HG02970 (cell line): Measurements from ENCODE around the gene ADGRL3.
"Not testable (repeated sequence)": the region's sequence is repeated elsewhere in the genome, so short reads cannot be mapped to it uniquely, and the experiment has no call there.

ENCODE experiments used
- ATAC-seq: cut with Tn5 transposase; IDR thresholded peaks from one replicate; pipeline ENCODE4 v1.9.1; 2021; ENCODE audit warnings: mild to moderate bottlenecking, moderate library complexity, moderate number of reproducible peaks; ENCODE audit not compliant: unreplicated experiment, low FRiP score

ADGRL3 gene

DNA sequence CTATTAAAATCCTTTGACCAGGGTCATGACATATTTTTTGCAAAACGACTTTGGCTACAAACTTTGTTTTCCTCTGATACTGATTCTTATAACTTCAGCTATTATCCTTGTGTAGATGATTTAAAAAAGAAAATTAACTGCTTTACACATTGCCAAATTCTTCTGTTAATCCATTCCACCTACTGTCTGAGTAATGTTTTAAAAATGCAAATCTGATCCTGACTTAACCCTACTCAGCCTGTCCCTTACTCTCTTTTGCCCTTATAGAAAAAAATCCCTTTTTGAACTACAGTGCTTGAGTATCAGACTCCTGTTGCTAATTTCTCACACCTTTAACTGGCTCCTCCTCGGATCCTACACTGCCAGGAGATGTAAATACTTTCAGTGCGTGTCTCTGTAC is 723.1 kb downstream of the ADGRL3 start:
- no peak for ATAC-seq

DNA sequence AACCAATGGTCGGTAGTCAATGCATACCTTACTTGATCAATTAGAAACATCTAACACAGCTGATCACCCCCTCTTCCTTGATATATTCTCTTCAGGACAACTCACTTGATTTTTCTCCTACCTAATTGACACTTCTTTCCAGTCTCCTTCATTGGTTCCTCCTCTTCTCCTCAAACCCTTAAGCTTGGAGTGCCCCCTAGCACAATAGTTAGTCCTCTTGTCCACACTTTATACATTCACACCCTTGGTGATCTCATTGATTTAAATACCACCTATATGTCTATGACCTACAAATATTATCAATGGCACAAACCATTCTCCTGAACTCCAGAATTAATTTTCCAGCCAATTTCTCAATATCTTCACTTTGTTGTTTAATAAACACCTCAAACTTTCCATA is 724.0 kb downstream of the ADGRL3 start:
- ATAC-seq, result no peak

DNA sequence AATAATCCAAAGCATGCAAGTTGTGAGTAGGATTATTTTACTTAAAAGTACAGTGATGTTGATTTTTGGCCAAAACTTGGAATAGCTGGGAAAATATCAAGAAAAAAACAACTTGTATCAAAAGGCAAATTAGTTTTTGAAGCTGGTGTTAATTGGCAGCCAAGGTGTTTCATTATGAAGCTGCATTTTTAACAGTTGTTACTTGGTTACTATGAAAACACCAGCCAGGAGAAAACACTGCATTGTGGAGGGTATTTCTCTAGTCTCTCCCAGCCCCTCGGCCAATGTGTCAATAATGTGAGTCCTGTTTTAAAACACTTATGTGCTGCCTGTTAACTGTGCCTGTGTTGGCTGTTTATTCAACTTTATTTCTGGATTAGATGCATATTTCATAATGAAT is 733.4 kb downstream of the ADGRL3 start:
- no peak for ATAC-seq

DNA sequence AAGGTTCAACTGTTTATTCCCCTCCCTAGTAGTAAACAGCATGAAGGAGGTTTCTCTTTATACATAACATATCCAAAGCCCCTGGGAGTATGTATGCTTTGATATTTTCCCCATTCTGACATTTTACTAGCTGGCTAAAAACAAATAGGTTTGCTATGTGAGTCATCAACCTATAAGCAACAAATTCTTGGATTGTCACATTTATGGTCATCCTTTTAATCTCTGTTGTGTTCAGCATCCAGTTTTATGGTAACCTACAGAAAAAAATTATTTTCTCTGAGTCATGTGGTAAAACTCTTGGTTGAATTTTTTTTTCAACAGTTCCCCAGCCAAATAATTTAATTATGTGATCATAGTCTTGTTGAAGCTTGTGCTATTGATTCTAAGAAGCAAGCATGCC is 734.1 kb downstream of the ADGRL3 start:
- no peak for ATAC-seq

DNA sequence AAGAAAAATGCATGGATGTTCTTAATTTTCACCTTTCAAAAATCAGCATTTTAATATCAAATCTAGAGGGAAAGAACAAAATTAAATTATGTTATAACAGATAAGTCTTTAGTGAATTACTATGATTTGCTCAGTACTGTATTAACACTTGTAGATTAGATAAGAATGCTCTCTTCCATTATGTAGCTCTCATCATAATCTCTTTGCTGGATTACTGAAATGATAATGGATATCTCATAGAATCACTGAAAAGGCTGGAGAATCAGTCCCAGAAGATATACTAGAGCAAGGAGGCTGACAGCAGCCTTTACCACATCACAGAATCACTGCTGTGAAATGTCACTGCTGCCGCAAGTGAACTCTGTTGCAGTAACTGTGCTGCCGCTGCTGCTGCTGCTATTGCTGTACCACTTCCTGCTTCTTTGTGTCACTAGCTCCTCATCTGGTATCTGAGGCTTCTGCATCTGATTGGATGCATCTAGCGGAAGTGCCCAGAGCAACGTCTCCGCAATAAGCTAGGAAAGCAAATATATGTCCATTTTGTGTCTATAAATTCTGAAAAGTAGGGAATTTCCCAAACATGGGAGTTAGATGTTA is 738.2 kb downstream of the ADGRL3 start:
- no peak for ATAC-seq

DNA sequence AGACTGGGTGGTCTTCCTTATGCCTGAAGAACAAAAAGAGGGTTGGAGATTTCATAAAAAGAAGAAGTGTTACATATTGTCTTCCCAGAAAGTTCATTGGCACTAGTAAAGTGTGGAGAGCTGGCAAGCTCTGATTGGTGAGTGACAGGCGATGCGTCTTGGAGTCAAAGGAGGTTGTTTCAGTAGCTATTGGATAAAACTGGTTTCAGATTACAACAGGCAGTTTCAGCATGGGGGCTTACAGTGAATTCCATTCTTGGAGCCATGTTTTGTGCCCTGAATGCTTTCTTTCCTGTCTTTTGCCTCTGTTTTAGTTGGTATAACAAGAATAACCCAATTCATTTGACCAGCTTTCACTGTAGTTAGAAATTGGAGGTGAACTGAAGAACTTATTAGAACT is 750.5 kb downstream of the ADGRL3 start:
- no peak for ATAC-seq

DNA sequence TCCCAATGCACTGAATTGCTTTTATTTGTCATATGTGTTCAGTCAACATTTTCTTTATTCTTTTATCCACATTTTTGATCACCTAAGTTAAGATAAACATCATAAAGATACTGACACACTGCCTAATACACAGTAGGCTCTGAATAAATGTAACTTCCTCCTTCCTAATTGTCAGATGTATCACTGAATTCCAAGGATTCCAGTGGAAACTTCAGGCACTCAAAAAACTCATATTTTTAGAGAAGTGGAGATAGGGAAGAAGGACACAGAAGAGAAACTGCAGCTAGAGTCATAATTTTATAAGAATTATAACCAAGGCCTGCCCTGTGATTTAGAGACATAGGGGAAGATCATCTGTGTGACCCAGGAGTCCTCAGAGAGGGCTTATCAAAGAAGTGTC is 753.3 kb downstream of the ADGRL3 start:
- no peak for ATAC-seq

DNA sequence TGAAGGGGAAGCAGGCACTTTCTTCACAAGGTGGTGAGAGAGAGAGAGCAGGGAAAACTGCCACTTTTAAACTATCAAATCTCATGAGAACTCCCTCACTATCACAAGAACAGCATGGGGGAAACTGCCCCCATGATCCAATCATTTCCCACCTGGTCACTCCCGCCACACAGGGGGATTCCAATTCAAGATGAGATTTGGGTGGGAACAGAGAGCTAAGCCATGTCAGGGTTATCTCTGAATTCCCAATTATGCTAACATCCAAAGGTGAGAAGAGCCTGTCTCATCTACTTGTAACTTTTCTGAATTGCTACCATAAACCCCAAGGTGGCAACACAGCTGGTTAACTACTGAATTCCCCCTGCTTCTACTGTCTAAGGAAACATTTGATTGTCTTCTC is 758.5 kb downstream of the ADGRL3 start:
- no peak for ATAC-seq

DNA sequence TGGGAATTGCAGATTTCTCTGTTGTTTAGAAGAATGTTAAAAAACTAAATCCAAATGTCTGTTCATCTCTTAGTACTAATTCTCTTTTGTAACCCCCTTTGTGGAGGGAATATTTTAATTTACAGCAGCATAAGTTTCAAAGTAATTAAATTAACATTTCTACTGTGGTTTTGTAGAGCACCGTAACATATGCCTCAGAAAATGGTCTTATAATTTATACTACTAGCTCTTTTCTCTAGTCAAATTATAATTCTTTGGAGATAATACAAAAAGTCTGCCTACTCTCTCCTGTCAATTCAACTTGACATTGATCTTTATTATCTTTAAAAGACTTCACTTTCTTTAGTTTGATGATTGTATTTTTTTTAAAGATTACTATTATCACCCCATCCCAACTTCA is 759.0 kb downstream of the ADGRL3 start:
- no peak for ATAC-seq

DNA sequence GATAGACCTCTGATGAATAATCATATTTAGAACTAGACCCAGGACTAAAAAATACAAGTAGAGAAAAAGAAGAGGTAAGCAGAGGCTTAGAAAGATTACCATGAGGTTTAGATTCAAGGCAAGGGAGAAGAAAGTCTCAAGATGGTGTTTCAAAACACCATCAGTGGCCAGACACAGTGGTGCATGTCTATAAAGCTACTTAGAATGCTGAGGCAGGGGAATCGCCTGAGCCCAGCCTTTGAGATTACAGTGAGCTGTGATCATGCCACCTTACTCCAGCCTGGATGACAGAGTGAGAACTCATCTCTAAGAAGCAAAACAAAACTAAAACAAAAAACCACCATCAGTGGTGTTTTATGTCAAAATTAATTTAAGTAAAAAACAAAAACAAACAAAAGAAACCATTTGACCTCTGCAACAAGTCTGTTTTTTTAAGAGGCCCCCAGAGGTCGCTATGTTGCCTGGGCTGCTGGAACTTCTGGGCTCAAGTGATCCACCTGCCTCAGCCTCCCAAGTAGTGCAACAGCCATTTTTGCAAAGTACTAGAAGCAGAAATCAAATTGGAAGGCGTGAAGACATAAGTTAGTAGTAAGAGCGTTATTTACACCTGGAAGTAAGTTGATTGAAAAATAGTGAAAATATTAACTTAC is 784.3 kb downstream of the ADGRL3 start:
- no peak for ATAC-seq

DNA sequence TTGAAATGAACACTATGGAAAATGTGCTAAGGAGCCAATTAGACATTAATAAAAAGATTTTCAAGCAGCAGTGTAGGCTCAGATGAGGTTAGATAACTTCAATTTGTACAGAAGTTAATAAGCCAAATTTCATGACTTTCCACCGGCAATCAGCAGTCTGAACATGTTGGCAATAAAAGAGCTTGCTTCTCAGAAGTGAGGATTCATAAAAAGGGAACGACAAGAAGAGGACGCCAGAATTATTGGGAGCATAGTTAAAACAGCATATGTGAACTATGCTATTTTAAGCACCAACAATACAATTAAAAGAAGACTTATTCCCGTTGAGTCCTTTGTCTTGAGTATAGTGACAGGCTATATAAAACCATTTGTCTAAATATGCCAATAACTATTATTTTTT is 785.3 kb downstream of the ADGRL3 start:
- ATAC-seq, result no peak

DNA sequence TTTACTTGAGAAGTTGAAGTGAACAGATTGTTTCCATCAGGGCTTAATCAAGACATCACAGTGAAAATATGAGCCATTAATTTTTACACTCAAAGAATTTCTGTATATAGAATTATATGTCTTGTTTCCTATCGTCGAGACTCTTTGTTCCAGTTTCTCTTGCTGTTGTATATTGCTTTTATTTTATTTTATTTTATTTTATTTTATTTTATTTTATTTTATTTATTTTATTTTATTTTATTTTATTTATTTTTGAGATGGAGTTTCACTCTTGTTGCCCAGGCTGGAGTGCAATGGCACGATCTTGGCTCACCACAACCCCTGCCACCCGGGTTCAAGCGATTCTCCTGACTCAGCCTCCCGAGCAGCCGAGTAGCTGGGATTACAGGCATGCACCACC is 786.8 kb downstream of the ADGRL3 start:
- ATAC-seq, result not testable (repeated sequence)

DNA sequence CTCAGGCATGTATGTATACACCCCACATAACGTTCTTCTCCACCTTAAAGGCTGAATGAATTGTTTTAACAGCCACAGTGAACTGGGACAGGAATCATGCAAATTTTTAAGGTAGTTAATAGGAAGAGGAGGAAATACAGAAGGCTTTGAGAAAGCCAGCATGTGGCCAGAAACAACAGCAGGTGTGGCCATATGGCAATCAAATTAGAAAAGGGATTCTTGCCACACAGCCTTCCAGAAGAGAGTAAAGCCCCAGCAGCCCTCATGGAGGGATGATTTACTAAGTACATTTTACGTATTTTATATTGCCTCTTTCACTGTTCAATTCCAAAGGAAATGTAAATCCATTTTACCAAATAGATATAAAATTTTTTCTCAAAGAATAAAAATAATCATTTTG is 792.2 kb downstream of the ADGRL3 start:
- ATAC-seq, result no peak

DNA sequence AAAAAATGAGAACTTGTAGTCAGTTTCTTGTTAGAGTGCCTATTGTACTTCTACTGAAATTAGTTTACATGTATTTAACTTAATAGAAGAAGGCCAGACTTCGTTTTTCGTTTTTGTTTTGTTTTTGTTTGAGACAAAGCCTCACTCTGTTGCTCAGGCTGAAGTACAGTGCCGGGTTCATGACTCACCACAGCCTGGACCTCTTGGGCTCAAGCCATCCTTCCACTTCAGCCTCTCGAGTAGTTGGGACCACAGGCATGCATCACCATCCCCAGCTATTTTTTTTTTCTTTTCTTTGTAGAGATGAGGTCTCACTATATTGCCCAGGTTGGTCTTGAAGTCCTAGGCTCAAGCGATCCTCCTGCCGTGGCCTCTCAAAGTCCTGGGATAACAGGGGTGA is 793.9 kb downstream of the ADGRL3 start:
- no peak for ATAC-seq

DNA sequence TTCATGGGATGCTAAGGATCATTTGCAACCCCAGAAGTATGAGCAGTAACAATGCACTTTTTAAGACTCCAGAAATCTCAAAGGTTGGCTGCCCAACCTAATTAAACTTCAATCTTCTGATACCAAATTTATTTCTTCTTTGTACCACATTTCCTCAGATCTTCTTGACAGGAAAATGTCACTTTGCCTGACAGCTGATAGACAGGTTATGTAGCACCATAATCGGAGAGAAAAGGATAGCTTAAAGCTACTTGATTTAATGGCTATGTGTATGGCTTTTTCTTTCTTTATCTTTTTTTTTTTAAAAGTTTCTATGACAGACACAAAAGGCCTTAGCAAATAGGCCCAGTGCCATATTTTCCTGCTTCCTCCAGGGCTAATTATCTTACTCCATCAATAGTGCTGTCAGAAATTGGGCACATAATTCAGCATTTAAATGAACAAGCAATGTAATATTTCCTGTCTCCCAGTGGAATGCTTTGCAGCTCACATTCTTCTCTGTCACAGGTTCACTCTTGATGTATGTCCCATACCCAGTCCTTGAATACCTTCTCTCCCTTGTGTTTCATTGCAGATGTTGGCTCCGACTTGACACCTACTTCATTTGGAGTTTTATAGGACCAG is 795.7 kb downstream of the ADGRL3 start:
- no peak for ATAC-seq

DNA sequence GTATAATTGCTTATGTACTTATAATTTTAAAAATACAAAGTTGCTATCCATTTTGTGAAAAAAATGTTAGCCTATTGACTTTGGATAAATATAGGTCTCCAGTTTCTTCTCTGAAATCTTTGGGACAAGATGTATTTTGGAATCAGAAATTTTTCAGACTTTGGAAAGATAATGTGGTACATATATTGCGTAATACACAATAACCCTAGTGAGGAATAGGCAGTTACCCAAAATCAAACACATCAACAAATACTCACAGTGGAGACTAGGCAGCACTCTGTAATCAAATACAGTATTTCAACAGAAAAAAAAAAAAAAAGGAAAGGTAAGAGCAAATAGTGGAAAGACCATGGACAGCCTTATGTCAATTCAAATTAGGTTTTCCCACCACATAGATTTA is 796.8 kb downstream of the ADGRL3 start:
- no peak for ATAC-seq

DNA sequence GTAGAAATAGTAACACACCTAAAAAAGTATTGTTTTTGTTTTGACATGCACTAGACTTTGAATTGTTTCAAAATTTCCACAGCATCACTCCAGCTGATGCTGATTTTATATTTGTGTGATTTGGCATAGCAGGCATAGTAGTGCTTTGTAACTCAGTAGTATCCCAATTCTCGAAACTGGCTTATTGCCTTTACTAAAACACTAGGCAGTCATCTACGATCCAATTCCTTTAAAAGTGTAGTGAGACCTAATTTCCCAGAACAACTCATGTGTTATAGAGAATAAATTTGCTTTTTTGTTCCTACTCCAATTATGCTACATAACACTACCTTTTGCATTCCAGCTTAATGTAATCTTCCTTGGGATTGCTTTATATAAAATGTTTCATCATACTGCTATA is 797.7 kb downstream of the ADGRL3 start:
- no peak for ATAC-seq

DNA sequence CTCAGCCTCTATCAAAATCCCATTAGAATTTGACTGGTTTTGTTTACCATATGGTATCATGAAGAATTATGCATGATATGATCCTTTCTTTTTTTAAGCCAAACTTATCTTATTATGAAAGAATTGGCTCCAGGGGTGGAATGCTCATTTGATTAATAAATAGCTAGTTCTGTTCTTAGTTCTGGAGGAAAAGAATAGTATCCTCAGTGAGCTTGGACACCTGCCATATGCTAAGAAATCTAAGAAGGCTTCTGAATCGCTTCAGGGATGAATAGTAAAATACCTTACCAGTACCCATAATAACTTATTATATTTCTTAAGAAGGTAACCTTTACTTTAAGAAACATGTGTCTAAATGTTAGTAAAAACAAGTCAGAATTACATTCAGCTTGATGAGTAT is 803.6 kb downstream of the ADGRL3 start:
- ATAC-seq, result no peak

DNA sequence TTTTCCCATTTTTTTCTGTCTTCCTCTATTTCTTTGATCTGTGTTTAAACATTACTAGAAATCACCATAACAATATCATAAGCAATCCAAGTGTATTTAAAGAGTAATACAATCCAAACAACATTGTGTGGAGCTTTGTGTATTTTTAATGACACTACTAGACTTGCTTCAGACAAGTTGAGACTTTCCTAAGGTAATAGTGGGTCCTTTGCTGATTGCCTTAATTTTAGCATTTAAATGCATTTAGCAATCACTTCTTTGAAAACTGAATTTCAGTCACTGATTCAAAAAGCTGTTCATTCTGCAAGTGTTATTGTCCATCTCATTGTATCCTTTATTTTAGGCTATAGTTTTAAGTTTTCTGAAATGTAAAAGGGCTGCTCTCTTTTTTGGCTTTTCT is 804.8 kb downstream of the ADGRL3 start:
- no peak for ATAC-seq

DNA sequence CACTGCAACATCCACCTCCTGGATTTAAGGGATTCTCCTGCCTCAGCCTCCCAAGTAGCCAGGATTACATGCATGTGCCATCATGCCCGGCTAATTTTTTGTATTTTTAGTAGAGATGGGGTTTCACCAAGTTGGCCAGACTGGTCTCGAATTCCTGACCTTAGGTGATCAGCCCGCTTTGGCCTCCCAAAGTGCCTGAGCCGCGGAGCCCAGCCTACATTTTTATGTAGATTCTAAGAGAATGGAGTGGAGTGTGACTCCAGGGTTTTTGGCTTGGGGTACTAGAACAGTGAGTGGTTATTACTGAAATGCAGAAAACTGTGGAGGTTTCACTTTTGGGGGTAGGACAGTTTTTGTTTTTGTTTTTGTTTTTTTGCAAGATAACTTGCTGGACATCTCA is 806.0 kb downstream of the ADGRL3 start:
- no peak for ATAC-seq

DNA sequence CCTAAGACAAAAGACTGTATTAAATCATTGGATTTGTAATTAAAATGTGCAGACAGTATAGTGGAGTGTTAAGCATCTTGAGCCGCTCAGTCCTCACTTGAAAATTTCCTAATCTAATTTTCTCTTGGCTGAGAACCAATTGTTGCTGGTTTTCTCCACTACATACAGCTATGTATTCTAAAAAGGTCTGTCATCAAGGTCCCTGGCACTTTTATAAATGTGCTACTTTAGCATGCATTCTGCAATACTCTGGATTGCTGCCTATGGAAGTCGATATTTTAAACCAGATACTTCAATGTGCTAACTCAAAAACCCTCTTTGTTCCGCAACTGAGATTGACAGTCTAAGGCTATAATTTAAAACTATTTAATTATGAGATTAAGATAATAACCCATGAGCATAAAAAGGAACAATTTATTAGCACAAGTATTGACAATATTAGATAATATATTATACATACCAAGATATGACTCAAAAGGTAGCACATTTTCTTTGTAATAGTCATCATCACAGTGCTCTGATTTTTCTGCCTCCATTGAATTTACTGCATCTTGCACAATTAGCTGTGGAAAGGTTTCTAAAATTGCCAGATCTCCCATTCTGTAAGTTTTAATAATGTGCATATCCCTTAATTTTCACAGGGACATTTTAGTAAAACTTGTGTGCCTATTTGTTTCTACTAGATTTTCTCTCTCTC is 815.1 kb downstream of the ADGRL3 start:
- ATAC-seq, result no peak

DNA sequence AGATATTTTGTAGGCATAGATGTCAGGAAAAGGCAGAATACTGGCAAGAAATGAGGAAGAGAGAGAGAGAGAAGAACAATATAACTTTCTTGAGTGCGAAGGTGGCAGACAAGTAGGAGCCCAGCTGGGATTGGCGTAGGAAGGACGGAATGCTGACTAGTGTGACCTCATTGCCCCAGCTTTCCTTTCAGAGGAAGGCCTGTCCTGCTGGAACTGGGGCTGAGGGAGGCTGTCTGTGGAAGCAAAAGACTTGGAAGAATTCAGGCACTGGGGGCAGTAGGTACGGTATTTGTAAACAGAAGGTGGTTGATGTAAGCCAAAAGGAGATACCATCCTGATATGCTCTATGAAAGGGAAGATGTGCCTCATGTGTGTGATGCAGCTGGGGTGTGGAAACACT is 818.4 kb downstream of the ADGRL3 start:
- ATAC-seq, result no peak
